ENCODE results near the gene DNAI2. TPM values are rescaled to one million over a fixed set of nuclear protein-coding genes. Genes with fewer than 3 reads are reported as not detected.

DNAI2 gene
- total and polyA plus RNA-seq, 9 of the 15 experiments (the other 6 are each of a cell fraction or from before 2014, with no cell fraction given): not detected

- TF ChIP-seq UBTF (IDR thresholded peaks at IDR 0.05; ENCODE audit: borderline replicate concordance in 1 of 2, low read depth in 2 of 2, low read length in 2 of 2) (no peak), THRB (CRISPR knock-in tag; conservative IDR thresholded peaks at IDR 0.05) (no peak), CREB3L1 (IDR thresholded peaks at IDR 0.05; ENCODE audit: borderline replicate concordance, low read depth) (no peak), CAMTA2 (CRISPR knock-in tag; conservative IDR thresholded peaks at IDR 0.05) (no peak), TSC22D4 (tag; IDR thresholded peaks at IDR 0.05) (no peak), SMAD2 (IDR thresholded peaks at IDR 0.05; ENCODE audit: low read depth, low read length) (no peak), ZNF146 (CRISPR knock-in tag; IDR thresholded peaks at IDR 0.05; ENCODE audit: unreplicated experiment) (no peak), NCOA2 (IDR thresholded peaks at IDR 0.05; ENCODE audit: partially characterized antibody in 2 of 2) (no peak), PHB2 (IDR thresholded peaks at IDR 0.05; ENCODE audit: low read depth) (no peak), MGA (IDR thresholded peaks at IDR 0.05) (no peak)
Measured at GRCh38 chr17:74282587-74283370, 8.7 kb downstream of the DNAI2 start (continued).

All from K562 (cell line).